GM12878 (cell line): ENCODE data around the gene SLC12A6.

Source experiments
- IRF4 ChIP-seq: IDR thresholded peaks from 2 replicates; pipeline ENCODE4 v1.6.1; 2011; ENCODE audit warnings: low read depth, low read length
- LARP7 ChIP-seq: fragments of 450-650 bp; IDR thresholded peaks from 2 replicates; pipeline ENCODE4 v1.6.1; 2017; ENCODE audit warnings: mild to moderate bottlenecking
- SMC3 ChIP-seq: IDR thresholded peaks from 2 replicates; pipeline ENCODE4 v1.6.1; 2011; ENCODE audit warnings: low read length, improper control_type of control experiment, borderline replicate concordance
- TF ChIP-seq, protein P1 (sequence below), 3 experiments: IDR thresholded peaks in 2 of 3; conservative IDR thresholded peaks in 1 of 3; 2 replicates each; pipeline ENCODE4 v1.5.1; 2011; ENCODE audit warnings: low read depth in 3 of 3, low read length in 3 of 3, mild to moderate bottlenecking in 3 of 3, control low read depth in 2 of 3, moderate library complexity in 2 of 3, inconsistent platforms in 1 of 3, mixed read lengths in 1 of 3; ENCODE audit not compliant: control insufficient read depth in 2 of 3, insufficient read depth in 1 of 3; ENCODE audit errors: extremely low read depth in 1 of 3
- TF ChIP-seq, protein P2 (sequence below): IDR thresholded peaks from 2 replicates; pipeline ENCODE4 v1.6.1; 2011; ENCODE audit warnings: low read depth, mild to moderate bottlenecking, low read length, moderate library complexity, borderline replicate concordance; ENCODE audit errors: extremely low read depth

DNA sequence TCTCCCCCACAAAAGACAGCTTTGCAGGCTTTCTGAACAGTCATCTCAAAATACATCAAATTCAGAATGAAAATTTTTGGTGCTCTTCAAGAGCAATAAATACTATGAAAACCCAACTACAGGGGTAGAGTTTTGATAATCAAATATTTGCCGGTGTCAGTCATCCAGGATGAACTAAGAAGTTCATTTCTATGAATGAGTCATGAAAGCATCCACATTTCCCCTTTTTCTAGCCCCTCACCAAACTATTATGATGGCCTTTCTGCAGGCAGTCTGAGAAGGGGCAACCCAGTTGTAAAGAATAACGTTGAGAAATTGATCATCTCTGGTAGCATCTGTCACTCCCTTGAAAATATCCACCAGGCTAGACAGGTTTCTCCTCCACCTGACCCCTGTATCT lies 32.5 kb upstream of the SLC12A6 start:
- TF ChIP-seq, protein P1, sequence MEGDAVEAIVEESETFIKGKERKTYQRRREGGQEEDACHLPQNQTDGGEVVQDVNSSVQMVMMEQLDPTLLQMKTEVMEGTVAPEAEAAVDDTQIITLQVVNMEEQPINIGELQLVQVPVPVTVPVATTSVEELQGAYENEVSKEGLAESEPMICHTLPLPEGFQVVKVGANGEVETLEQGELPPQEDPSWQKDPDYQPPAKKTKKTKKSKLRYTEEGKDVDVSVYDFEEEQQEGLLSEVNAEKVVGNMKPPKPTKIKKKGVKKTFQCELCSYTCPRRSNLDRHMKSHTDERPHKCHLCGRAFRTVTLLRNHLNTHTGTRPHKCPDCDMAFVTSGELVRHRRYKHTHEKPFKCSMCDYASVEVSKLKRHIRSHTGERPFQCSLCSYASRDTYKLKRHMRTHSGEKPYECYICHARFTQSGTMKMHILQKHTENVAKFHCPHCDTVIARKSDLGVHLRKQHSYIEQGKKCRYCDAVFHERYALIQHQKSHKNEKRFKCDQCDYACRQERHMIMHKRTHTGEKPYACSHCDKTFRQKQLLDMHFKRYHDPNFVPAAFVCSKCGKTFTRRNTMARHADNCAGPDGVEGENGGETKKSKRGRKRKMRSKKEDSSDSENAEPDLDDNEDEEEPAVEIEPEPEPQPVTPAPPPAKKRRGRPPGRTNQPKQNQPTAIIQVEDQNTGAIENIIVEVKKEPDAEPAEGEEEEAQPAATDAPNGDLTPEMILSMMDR (IDR thresholded peaks at IDR 0.05 in 2 of 3, conservative IDR thresholded peaks at IDR 0.05 in 1 of 3; ENCODE audit: control insufficient read depth in 2 of 3, extremely low read depth in 1 of 3, insufficient read depth in 1 of 3, low read depth in 3 of 3, low read length in 3 of 3): no peak
- TF ChIP-seq IRF4: peak; percentile 34; the same call in 1 of the 2 replicates
- no peak for TF ChIP-seq LARP7
- TF ChIP-seq, protein P2, sequence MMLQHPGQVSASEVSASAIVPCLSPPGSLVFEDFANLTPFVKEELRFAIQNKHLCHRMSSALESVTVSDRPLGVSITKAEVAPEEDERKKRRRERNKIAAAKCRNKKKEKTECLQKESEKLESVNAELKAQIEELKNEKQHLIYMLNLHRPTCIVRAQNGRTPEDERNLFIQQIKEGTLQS: no peak
- no peak for TF ChIP-seq SMC3
